Endothelial cell of umbilical vein (primary cell): Measurements from ENCODE around the gene SLC2A8. TPM values are rescaled to one million over a fixed set of nuclear protein-coding genes. Genes with fewer than 3 reads are reported as not detected.

ENCODE experiments used
- BruUV-seq: library from RNA; stranded (reverse); fragments of 400-500 nt; replicated peaks from 2 replicates; lab custom pipeline; 2021; lab: Mats Ljungman, UMichigan
- CTCF ChIA-PET: fragments of 300-600, 350-600 bp; sonication (Branson Sonifier 250); formaldehyde crosslinking; loops from one replicate; lab custom pipeline; 2021; ENCODE audit warnings: antibody characterized with exemption, inconsistent platforms; lab: Charles Lee
- POLR2A ChIA-PET: fragments of 300-600, 350-600 bp; sonication (Branson Sonifier 250); formaldehyde crosslinking; loops from one replicate; lab custom pipeline; 2021; ENCODE audit warnings: antibody characterized with exemption, inconsistent platforms; lab: Charles Lee
- DNase-seq: peaks from one replicate; pipeline ENCODE4 v3.0.0-alpha.2; 2011; ENCODE audit warnings: low read depth, low spot score
- FAIRE-seq: peaks from 2 replicates; lab custom pipeline; 2011; peaks lifted over from hg19 to GRCh38; lab: Jason Lieb, UNC
- H2AFZ ChIP-seq: 2 replicates; pipeline ENCODE4 v1.6.0; 2012; ENCODE audit warnings: low read depth, low read length, control low read depth, inconsistent platforms
- H3K27ac ChIP-seq: 2 replicates; pipeline ENCODE4 v1.5.1; 2011; ENCODE audit warnings: low read depth, mild to moderate bottlenecking, control low read depth, low read length, moderate library complexity; ENCODE audit not compliant: insufficient read depth
- H3K27me3 ChIP-seq, 2 experiments: 2 replicates each; pipeline versions ENCODE4 v1.6.0 to v1.6.1; 2011; ENCODE audit warnings: low read length in 2 of 2, mixed read lengths in 1 of 2; ENCODE audit not compliant: control insufficient read depth in 2 of 2, insufficient read depth in 2 of 2
- H3K36me3 ChIP-seq, 2 experiments: 2 replicates in 1 of 2; 3 replicates in 1 of 2; pipeline ENCODE4 v1.5.1; 2011; ENCODE audit warnings: low read length in 2 of 2, mild to moderate bottlenecking in 1 of 2, moderate library complexity in 1 of 2; ENCODE audit not compliant: control insufficient read depth in 2 of 2, insufficient read depth in 2 of 2; ENCODE audit errors: extremely low read depth in 1 of 2
- H3K4me1 ChIP-seq: 3 replicates; pipeline ENCODE4 v1.5.1; 2011; ENCODE audit warnings: mild to moderate bottlenecking, low read length; ENCODE audit not compliant: control insufficient read depth, insufficient read depth; ENCODE audit errors: extremely low read depth
- H3K4me2 ChIP-seq: 2 replicates; pipeline ENCODE4 v1.6.1; 2011; ENCODE audit warnings: low read length, control low read depth, mixed read lengths; ENCODE audit not compliant: insufficient read depth
- H3K4me3 ChIP-seq, 3 experiments: fragments of 200-600 bp in 1 of 3; sonication (generic), shearing (Covaris generic) in 1 of 3; replicated peaks in 1 of 3; 2 replicates each; pipeline ENCODE4 v1.5.1; 2011 to 2016; ENCODE audit warnings: control low read depth in 3 of 3, low read length in 3 of 3, mild to moderate bottlenecking in 2 of 3, inconsistent platforms in 1 of 3, low read depth in 1 of 3, moderate library complexity in 1 of 3; ENCODE audit not compliant: insufficient read depth in 1 of 3
- H3K79me2 ChIP-seq: 2 replicates; pipeline ENCODE4 v1.6.0; 2012; ENCODE audit warnings: low read length, inconsistent platforms; ENCODE audit not compliant: control insufficient read depth, insufficient read depth
- H3K9ac ChIP-seq: replicated peaks from 2 replicates; pipeline ENCODE3; 2011; ENCODE audit warnings: low read length, control low read depth; ENCODE audit not compliant: insufficient read depth; ENCODE audit errors: extremely low read depth
- H3K9me1 ChIP-seq: replicated peaks from 3 replicates; pipeline ENCODE4 v1.6.0; 2011; ENCODE audit warnings: mild to moderate bottlenecking, low read length; ENCODE audit not compliant: control insufficient read depth, insufficient read depth; ENCODE audit errors: extremely low read depth
- H3K9me3 ChIP-seq: replicated peaks from 2 replicates; pipeline ENCODE4 v1.5.1; 2012; ENCODE audit warnings: low read length, inconsistent platforms; ENCODE audit not compliant: control insufficient read depth, insufficient read depth
- H4K20me1 ChIP-seq: replicated peaks from 2 replicates; pipeline ENCODE3; 2011; ENCODE audit warnings: mild to moderate bottlenecking, low read length; ENCODE audit not compliant: control insufficient read depth, insufficient read depth; ENCODE audit errors: extremely low read depth
- CTCF ChIP-seq, 2 donors: IDR thresholded peaks; 1 replicate in 1 of 2; 2 replicates in 1 of 2; pipeline ENCODE4 v1.5.1; 2011; ENCODE audit warnings: low read length in 2 of 2, mild to moderate bottlenecking in 2 of 2, moderate library complexity in 2 of 2, control low read depth in 1 of 2, inconsistent platforms in 1 of 2, low read depth in 1 of 2; ENCODE audit not compliant: insufficient read depth in 1 of 2; ENCODE audit errors: extremely low read depth in 1 of 2
- EZH2 ChIP-seq: IDR thresholded peaks from 2 replicates; pipeline ENCODE4 v1.6.1; 2012; ENCODE audit warnings: borderline replicate concordance, low read depth, mild to moderate bottlenecking, moderate library complexity, low read length, inconsistent platforms; ENCODE audit not compliant: severe bottlenecking
- FOS ChIP-seq: IDR thresholded peaks from 2 replicates; pipeline ENCODE4 v1.6.1; 2011; ENCODE audit warnings: mild to moderate bottlenecking, low read length, moderate library complexity, borderline replicate concordance; ENCODE audit not compliant: insufficient read depth
- GATA2 ChIP-seq: IDR thresholded peaks from 2 replicates; pipeline ENCODE4 v1.7.0; 2011; ENCODE audit warnings: low read depth, mild to moderate bottlenecking, moderate library complexity, mixed read lengths, low read length; ENCODE audit not compliant: insufficient read length, insufficient read depth
- JUN ChIP-seq: IDR thresholded peaks from 2 replicates; pipeline ENCODE4 v1.6.1; 2011; ENCODE audit warnings: borderline replicate concordance, low read depth; ENCODE audit not compliant: insufficient read length, insufficient read depth
- MYC ChIP-seq: IDR thresholded peaks from one replicate; pipeline ENCODE4 v1.6.1; 2011; ENCODE audit warnings: mild to moderate bottlenecking, low read depth, low read length
- POLR2A ChIP-seq: IDR thresholded peaks from 2 replicates; pipeline ENCODE4 v1.6.1; 2012; ENCODE audit warnings: low read depth, mild to moderate bottlenecking, control low read depth, low read length
- POLR2AphosphoS5 ChIP-seq: IDR thresholded peaks from 2 replicates; pipeline ENCODE4 v1.6.1; 2012; ENCODE audit warnings: low read depth, mild to moderate bottlenecking, control low read depth, low read length, moderate library complexity; ENCODE audit not compliant: insufficient read depth
- dilution Hi-C: fragments of 300-500 bp; cut with MboI; formaldehyde crosslinking; loops from one replicate; pipeline ENCODE4 v1.15.0; 2019; ENCODE audit warnings: low sequenced_read_pairs; ENCODE audit not compliant: extremely low pct_ligation_motif_present
- intact Hi-C: fragments of 100-400 bp; cut with micrococcal nuclease; formaldehyde crosslinking; loops from one replicate; pipeline ENCODE4 v1.10.0; 2022
- polyA plus RNA-seq, 4 experiments: library from polyadenylated mRNA; depleted of rRNA in 3 of 4; stranded (reverse) in 3 of 4; unstranded in 1 of 4; fragments of >200 nt; gene quantifications; 2 replicates each; pipeline versions ENCODE4 v1.2.1 to v1.2.3, GENCODE V29; 2011 to 2012; ENCODE audit warnings: missing spikeins in 1 of 4
- total RNA-seq: library from RNA; stranded (reverse); gene quantifications from 2 replicates; pipeline ENCODE4 v1.2.3, GENCODE V29; 2021
- TF ChIP-seq, protein P1 (sequence below): IDR thresholded peaks from 2 replicates; pipeline ENCODE4 v1.6.1; 2011; ENCODE audit not compliant: insufficient read depth, insufficient read length

SLC2A8 gene
- total and polyA plus RNA-seq, 2 donors (not counting 3 experiments of a cell fraction or from before 2014, with no cell fraction given), result 19.3 to 26.1 TPM

DNA sequence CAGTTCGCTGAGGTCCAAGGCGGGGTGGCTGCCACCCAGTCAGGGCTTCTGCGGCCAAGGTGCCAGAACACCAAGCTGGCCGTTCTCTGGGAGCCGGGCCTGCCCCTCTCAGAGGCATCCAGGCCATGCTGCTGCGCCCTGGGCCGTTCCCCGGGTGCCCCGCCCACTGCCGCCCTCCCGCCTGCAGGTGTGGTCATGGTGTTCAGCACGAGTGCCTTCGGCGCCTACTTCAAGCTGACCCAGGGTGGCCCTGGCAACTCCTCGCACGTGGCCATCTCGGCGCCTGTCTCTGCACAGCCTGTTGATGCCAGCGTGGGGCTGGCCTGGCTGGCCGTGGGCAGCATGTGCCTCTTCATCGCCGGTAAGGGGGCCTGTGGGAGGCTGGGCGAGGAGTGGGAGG is 7.7 kb downstream of the SLC2A8 start:
- DNase-seq (no peak), FAIRE-seq (no peak)
- Histone ChIP-seq H4K20me1 (no peaks in the 10 kb centered on the region), H3K9me3 (no peaks in the 10 kb centered on the region), H3K4me1 (no peaks in the 10 kb centered on the region), H3K9ac (no peak overlapping the region), H3K9me1 (no peaks in the 10 kb centered on the region), H3K36me3 (peaks cover 3 to 6% of the 10 kb centered on the region in 2 experiments), H3K27me3 (no peaks in the 10 kb centered on the region), H3K4me2 (no peak overlapping the region), H3K27ac (no peak overlapping the region), H3K4me3 (no peak overlapping the region), H2AFZ (no peak overlapping the region), H3K79me2 (no peaks in the 10 kb centered on the region)
- ChIA-PET POLR2A (no interaction called here), CTCF (no interaction called here)
- BruUV-seq, result no TSS peak
- intact Hi-C loops (no loop called here), dilution Hi-C loops (no loop called here)
- no peak for TF ChIP-seq POLR2A
- no peak for TF ChIP-seq EZH2
- no peak for TF ChIP-seq MYC
- TF ChIP-seq, protein P1, sequence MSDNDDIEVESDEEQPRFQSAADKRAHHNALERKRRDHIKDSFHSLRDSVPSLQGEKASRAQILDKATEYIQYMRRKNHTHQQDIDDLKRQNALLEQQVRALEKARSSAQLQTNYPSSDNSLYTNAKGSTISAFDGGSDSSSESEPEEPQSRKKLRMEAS, result no peak
- no peak for TF ChIP-seq FOS

- TF ChIP-seq FOS, result no peak
- TF ChIP-seq, protein P1, result no peak
- no peak for TF ChIP-seq CTCF (IDR thresholded peaks at IDR 0.05; ENCODE audit: extremely low read depth in 1 of 2, insufficient read depth in 1 of 2, low read depth in 1 of 2, low read length in 2 of 2)
- TF ChIP-seq POLR2AphosphoS5, result no peak
- no peak for TF ChIP-seq EZH2
- no peak for TF ChIP-seq MYC
- TF ChIP-seq JUN, result no peak
- no peak for TF ChIP-seq GATA2
- TF ChIP-seq POLR2A, result no peak
- Histone ChIP-seq H3K4me3 (no peak overlapping the region), H2AFZ (no peak overlapping the region), H3K9ac (no peak overlapping the region), H3K27ac (no peak overlapping the region), H3K79me2 (no peaks in the 10 kb centered on the region), H3K4me2 (no peak overlapping the region), H3K27me3 (no peaks in the 10 kb centered on the region), H4K20me1 (no peaks in the 10 kb centered on the region), H3K4me1 (no peaks in the 10 kb centered on the region), H3K36me3 (peaks cover 3 to 6% of the 10 kb centered on the region in 2 experiments), H3K9me3 (no peaks in the 10 kb centered on the region), H3K9me1 (no peaks in the 10 kb centered on the region)
- BruUV-seq, result no TSS peak
- ChIA-PET POLR2A (no interaction called here), CTCF (interaction anchor here (0.8 to 1.6 kb wide), 2 partner anchors 12 to 16 kb away, joined by 3 read pairs; no protein-coding TSS in a partner anchor)
- intact Hi-C loops, result no loop called here
- FAIRE-seq (no peak), DNase-seq (no peak)
- dilution Hi-C loops, result no loop called here
Observed at GRCh38 chr9:127405344-127406125, 8.6 kb downstream of the SLC2A8 start.
